Pancreas (tissue), 10 donors: Measurements from ENCODE around the gene PREB. TPM values are rescaled to one million over a fixed set of nuclear protein-coding genes. Genes with fewer than 3 reads are reported as not detected.
"Not testable (repeated sequence)": the region's sequence is repeated elsewhere in the genome, so short reads cannot be mapped to it uniquely, and the experiment has no call there.

Source experiments
- ATAC-seq, 4 donors: fragments of 200-7000 bp; cut with Tn5 transposase; one replicate each; pipeline versions ENCODE4 v1.8.0 to v1.9.1; 2020; ENCODE audit warnings: mild to moderate bottlenecking in 4 of 4, moderate library complexity in 4 of 4
- DNase-seq, 6 donors: peaks; one replicate each; pipeline ENCODE4 v3.0.0-alpha.2; 2020
- FAIRE-seq: peaks from 2 replicates; lab custom pipeline; 2012; peaks lifted over from hg19 to GRCh38; lab: Jason Lieb, UNC
- H3K27ac ChIP-seq, 4 donors: fragments of 200-600 bp; sonication (generic); 1 replicate in 3 of 4; 2 replicates in 1 of 4; pipeline versions ENCODE4 v1.5.0 to v1.8.0; 2020
- H3K27me3 ChIP-seq, 4 donors: fragments of 200-600 bp; one replicate each; pipeline ENCODE4 v1.8.0; 2021
- H3K36me3 ChIP-seq, 3 donors: fragments of 200-600 bp; sonication (generic) in 1 of 3; one replicate each; pipeline versions ENCODE4 v1.5.0 to v1.8.0; 2020 to 2021
- H3K4me1 ChIP-seq, 3 donors: fragments of 200-600 bp; one replicate each; pipeline ENCODE4 v1.8.0; 2021
- H3K4me3 ChIP-seq, 4 donors: fragments of 200-600 bp; sonication (generic) in 2 of 4; one replicate each; pipeline versions ENCODE4 v1.5.0 to v1.8.0; 2020 to 2021
- H3K9me3 ChIP-seq, 4 donors: fragments of 200-600 bp; one replicate each; pipeline ENCODE4 v1.8.0; 2021
- WGBS, 2 donors: extraction: QIAGEN DNeasy Blood & Tissue Kit; methylation state at CpG; one replicate each; pipeline ENCODE4 v1.1.7; 2013; 5-methylcytosine and 5-hydroxymethylcytosine counted together
- intact Hi-C, 3 donors: fragments of 100-400 bp; cut with DNase I; formaldehyde crosslinking; loops; one replicate each; pipeline versions ENCODE4 v1.11.1 to v1.14.2; 2022
- polyA plus RNA-seq, 2 donors: library from polyadenylated mRNA; stranded (reverse); fragments of 200-250 nt; gene quantifications; one replicate each; pipeline ENCODE4 v1.2.3, GENCODE V29; 2013
- total RNA-seq, 6 donors: library from RNA; stranded (reverse); fragmentation: NEBNext Ultra II Directional in 4 of 6; extraction: Animal tissue kit (Norgen Biotek cat#: 25700) in 4 of 6; gene quantifications; one replicate each; pipeline versions ENCODE4 v1.2.1 to v1.2.4, GENCODE V29; 2021 to 2023
- TF ChIP-seq, protein P1 (sequence below), 4 donors: fragments of 200-600 bp; sonication (generic) in 3 of 4; IDR thresholded peaks; one replicate each; pipeline versions ENCODE4 v1.5.0 to v1.8.0; 2021; ENCODE audit warnings: antibody characterized with exemption in 4 of 4
- donor health status: healthy with polysubstance abuse.
- donor health status: DM: no; HTN: no; CAD: no; lungs with moderate emphysema.
- donor health status: DM: no; HTN: no; CAD: no.
- donor health status: control.
- donor health status: control.
- donor health status: Bipolar disorder and iron deficiency.
- donor health status: DM: yes; HTN: yes; CAD: no.
- donor health status: DM: no; HTN: no; CAD: no.
- donor health status: DM: no; HTN: no; CAD: no.
- donor health status: DM: yes; HTN: yes; CAD: no.

The PREB gene
- total and polyA plus RNA-seq, 8 donors, result 24.6 to 73.6 (median 31.2) TPM

DNA sequence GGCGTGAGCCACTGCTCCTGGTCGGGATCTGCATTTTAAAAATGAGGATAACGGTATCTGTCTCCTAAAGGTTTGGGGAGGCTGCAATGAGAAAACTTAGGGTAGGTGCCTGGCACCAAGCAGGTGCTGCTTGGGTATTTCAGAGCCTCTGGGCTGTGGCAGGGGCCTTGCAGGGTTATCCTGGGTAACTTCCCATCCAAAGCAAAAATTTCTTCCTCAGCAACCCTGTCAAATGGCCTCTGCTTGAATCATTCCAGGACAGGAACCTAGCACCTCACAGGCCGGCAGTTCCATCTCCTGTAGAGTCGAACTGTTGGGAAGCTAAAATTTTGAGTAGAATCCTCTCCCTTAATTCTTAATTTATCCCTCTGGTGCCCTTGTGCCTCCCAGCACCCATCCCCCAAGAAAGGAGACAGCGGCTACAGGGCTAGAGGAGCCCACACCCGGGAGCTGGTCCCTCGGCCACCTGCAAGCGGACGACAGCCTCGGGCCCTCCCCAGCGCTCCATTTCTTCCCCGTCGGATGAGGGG, 16.4 kb downstream of the PREB start:
- peaks cover 0 to 6% (median 3%) of the 10 kb centered on the region in 3 donors for H3K4me1 ChIP-seq
- 30 to 33% methylated on average over 14 of the region's 14 CpGs for WGBS, 2 donors
- intact Hi-C loops, result no loop called here

DNA sequence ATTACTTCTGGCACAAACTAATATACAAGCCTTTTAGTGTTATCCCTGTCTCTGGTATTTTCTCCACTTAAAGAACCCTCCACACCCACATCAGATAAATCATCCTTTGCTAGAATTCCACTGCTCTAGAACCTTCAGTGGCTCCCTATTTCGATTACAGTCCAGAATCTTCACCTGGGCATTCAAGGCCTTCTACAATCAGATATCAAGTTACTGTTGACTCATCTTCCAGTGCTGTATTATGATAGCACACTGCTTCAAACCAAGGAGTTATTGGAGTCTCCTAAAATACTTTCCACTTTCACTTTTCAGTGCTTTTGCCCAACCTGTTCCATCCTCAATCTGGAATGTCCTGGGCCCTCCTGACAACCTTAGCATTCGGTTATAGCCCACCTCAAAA, 18.9 kb downstream of the PREB start:
- no peaks in the 10 kb centered on the region for H3K36me3 ChIP-seq
- H3K9me3 ChIP-seq, result no peaks in the 10 kb centered on the region
- no peak overlapping the region for H3K4me3 ChIP-seq
- no peak overlapping the region for H3K27ac ChIP-seq
- FAIRE-seq (no peak), ATAC-seq (no peak), DNase-seq (no peak)
- H3K4me1 ChIP-seq, result peaks cover 0 to 5% (median 3%) of the 10 kb centered on the region in 3 donors
- WGBS, 2 donors, result 50 to 58% methylated on average over 2 of the region's 2 CpGs
- TF ChIP-seq, protein P1, sequence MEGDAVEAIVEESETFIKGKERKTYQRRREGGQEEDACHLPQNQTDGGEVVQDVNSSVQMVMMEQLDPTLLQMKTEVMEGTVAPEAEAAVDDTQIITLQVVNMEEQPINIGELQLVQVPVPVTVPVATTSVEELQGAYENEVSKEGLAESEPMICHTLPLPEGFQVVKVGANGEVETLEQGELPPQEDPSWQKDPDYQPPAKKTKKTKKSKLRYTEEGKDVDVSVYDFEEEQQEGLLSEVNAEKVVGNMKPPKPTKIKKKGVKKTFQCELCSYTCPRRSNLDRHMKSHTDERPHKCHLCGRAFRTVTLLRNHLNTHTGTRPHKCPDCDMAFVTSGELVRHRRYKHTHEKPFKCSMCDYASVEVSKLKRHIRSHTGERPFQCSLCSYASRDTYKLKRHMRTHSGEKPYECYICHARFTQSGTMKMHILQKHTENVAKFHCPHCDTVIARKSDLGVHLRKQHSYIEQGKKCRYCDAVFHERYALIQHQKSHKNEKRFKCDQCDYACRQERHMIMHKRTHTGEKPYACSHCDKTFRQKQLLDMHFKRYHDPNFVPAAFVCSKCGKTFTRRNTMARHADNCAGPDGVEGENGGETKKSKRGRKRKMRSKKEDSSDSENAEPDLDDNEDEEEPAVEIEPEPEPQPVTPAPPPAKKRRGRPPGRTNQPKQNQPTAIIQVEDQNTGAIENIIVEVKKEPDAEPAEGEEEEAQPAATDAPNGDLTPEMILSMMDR (IDR thresholded peaks at IDR 0.05), result no peak
- H3K27me3 ChIP-seq, result peaks cover 0 to 7% (median 0%) of the 10 kb centered on the region in 4 donors
- intact Hi-C loops, result no loop called here

More for the DNA sequence above, 16.4 kb downstream of the PREB start:
- DNase-seq (no peak), FAIRE-seq (no peak), ATAC-seq (peak in 1 of 4 donors; percentile 15)
- TF ChIP-seq, protein P1 (IDR thresholded peaks at IDR 0.05), result no peak
- Histone ChIP-seq H3K4me3 (peak overlapping the region in 1 of 4 donors; percentile 42), H3K36me3 (no peaks in the 10 kb centered on the region), H3K27me3 (peaks cover 0 to 7% (median 0%) of the 10 kb centered on the region in 4 donors), H3K9me3 (no peaks in the 10 kb centered on the region), H3K27ac (no peak overlapping the region)

DNA sequence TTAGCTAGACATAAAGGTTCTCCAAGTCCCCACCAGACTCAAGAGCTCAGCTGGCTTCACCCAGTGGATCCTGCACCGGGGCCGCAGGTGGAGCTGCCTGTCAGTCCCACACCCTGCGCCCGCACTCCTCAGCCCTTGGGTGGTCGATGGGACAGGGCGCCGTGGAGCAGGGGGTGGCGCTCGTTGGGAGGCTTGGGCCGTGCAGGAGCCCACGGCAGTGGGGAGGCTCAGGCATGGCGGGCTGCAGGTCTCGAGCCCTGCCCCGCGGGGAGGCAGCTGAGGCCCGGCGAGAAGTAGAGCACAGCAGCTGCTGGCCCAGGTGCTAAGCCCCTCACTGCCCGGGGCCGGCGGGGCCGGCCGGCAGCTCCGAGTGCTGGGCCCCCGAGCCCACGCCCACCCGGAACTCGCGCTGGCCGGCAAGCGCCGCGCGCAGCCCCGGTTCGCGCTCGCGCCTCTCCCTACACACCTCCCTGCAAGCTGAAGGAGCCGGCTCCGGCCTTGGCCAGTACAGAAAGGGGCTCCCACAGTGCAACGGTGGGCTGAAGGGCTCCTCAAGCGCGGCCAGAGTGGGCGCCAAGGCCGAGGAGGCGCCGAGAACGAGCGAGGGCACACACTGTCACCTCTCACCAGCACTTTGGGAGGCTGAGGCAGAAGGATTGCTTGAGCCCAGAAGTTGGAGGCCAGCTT, 22.9 kb downstream of the PREB start:
- H3K4me3 ChIP-seq, FAIRE-seq, H3K9me3 ChIP-seq, H3K4me1 ChIP-seq, H3K27ac ChIP-seq, ATAC-seq, H3K36me3 ChIP-seq, H3K27me3 ChIP-seq, intact Hi-C loops: not testable (repeated sequence)
- WGBS, 2 donors, result 86 to 89% methylated on average over 41 to 49 of the region's 49 CpGs
- DNase-seq, result peak in 1 of 6 donors; percentile 50

DNA sequence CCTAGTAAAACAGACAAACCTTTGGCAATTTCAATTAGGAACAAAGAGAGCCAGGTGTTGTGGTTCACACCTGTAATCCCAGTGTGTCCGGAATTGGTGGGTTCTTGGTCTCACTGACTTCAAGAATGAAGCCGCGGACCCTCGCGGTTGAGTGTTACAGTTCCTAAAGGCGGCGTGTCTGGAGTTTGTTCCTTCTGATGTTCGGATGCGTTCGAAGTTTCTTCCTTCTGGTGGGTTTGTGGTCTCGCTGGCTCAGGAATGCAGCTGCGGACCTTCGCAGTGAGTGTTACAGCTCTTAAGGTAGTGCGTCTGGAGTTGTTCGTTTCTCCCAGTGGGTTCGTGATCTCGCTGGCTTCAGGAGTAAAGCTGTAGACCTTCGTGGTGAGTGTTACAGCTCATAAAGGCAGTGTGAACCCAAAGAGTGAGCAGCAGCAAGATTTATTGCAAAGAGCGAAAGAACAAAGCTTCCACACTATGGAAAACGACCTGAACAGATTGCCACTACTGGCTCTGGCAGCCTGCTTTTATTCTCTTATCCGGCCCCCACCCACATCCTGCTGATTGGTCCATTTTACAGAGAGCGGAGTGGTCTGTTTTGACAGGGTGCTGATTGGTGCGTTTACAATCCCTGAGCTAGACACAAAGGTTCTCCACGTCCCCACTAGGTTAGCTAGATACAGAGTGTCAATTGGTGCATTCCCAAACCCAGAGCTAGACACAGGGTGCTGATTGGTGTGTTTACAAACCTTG, 23.7 kb downstream of the PREB start:
- H3K36me3 ChIP-seq, intact Hi-C loops, H3K9me3 ChIP-seq, H3K4me3 ChIP-seq, ATAC-seq, H3K27me3 ChIP-seq, DNase-seq, H3K4me1 ChIP-seq, H3K27ac ChIP-seq, FAIRE-seq: not testable (repeated sequence)
- 70 to 78% methylated on average over 24 of the region's 24 CpGs for WGBS, 2 donors

DNA sequence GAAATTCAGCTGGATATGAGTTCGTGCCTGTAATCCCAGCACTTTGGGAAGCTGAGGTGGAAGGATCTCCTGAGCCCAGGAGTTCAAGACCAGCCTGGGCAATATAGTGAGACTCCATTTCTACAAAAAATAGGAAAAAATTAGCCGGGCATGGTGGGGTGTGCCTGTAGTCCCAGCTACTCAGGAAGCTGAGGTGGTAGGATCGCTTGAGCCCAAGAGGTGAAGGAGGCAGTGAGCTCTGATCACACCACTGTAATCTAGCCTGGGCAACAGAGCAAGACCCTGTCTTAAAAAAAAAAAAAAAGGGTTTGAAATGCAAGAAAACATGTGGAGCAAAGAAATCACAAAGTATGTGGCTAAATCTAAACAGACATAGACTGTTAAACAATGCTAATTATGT, 25.4 kb downstream of the PREB start:
- intact Hi-C loops, result no loop called here
- no peaks in the 10 kb centered on the region for H3K36me3 ChIP-seq
- no peak for DNase-seq
- 84 to 92% methylated on average over 3 of the region's 3 CpGs for WGBS, 2 donors
- no peak overlapping the region for H3K27ac ChIP-seq
- H3K9me3 ChIP-seq, result no peaks in the 10 kb centered on the region
- FAIRE-seq, result no peak
- no peak for ATAC-seq
- no peaks in the 10 kb centered on the region for H3K4me1 ChIP-seq
- no peaks in the 10 kb centered on the region for H3K27me3 ChIP-seq
- TF ChIP-seq, protein P1 (IDR thresholded peaks at IDR 0.05), result no peak
- H3K4me3 ChIP-seq, result no peak overlapping the region
